ENCODE measurements around the gene KLLN. TPM values are rescaled to one million over a fixed set of nuclear protein-coding genes. Genes with fewer than 3 reads are reported as not detected.

The KLLN gene
- total and polyA plus RNA-seq, 2 of the 13 experiments (the other 11 are each of a cell fraction or from before 2014, with no cell fraction given), result 0.08 to 0.44 TPM

DNA sequence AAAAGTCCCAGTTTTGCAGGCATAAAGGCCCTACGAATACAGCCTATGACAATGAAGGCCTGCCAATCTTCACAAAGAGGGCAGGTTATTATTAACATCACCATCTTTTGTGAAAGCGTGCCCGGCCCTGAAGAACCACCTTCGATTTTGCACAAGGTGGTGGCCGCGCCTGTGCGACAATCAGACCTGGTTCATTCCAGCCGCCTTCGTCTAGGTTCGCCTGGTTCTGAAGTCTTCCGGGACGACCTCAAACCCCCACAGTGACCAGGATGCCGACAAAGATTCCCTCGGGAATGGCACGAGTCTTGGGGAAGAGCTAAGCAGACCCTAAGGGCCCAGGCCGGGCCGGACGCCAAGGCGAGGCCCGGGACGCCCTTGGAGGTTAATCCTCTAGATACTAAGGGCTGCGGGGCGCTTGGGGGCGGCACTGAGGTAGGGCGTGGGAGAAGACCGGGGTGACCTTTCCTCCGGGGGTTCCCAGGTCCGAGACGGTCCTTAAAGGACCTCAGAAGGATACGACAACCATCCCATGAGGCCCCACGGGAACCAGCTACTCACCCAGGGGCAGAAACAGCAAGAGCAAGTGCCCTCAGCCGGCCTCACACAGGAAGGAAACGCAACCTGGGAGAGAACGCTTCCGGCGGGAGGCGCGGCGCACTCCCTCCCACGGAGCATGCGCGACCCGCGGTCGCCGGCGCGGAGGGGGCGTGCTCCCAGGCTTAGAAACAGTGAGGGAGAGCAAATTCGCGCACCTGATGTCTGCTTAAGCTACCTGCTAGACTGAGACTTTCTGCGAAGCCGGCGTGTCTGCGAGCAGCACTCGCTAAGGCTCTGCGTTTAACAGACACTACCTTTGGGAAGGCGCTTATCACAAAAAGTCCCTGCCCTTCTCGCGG, 45.5 kb downstream of the KLLN start, which contains the start of gene ATAD1 (continued):
- no peak for TF ChIP-seq NCOR1 (IDR thresholded peaks at IDR 0.05; ENCODE audit: borderline replicate concordance, low read length)
- no peak for TF ChIP-seq SIX4 (CRISPR knock-in tag; IDR thresholded peaks at IDR 0.05)
- TF ChIP-seq SP140L (CRISPR knock-in tag; IDR thresholded peaks at IDR 0.05; ENCODE audit: borderline replicate concordance), result no peak
- no peak for TF ChIP-seq ZNF747 (CRISPR knock-in tag; IDR thresholded peaks at IDR 0.05; ENCODE audit: borderline replicate concordance)
- TF ChIP-seq, protein P1, sequence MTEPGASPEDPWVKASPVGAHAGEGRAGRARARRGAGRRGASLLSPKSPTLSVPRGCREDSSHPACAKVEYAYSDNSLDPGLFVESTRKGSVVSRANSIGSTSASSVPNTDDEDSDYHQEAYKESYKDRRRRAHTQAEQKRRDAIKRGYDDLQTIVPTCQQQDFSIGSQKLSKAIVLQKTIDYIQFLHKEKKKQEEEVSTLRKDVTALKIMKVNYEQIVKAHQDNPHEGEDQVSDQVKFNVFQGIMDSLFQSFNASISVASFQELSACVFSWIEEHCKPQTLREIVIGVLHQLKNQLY (CRISPR knock-in tag; IDR thresholded peaks at IDR 0.05), result no peak
- TF ChIP-seq ZNF83 (CRISPR knock-in tag; IDR thresholded peaks at IDR 0.05; ENCODE audit: borderline replicate concordance), result no peak; the same call in 1 of the 2 replicates
- TF ChIP-seq, protein P2, sequence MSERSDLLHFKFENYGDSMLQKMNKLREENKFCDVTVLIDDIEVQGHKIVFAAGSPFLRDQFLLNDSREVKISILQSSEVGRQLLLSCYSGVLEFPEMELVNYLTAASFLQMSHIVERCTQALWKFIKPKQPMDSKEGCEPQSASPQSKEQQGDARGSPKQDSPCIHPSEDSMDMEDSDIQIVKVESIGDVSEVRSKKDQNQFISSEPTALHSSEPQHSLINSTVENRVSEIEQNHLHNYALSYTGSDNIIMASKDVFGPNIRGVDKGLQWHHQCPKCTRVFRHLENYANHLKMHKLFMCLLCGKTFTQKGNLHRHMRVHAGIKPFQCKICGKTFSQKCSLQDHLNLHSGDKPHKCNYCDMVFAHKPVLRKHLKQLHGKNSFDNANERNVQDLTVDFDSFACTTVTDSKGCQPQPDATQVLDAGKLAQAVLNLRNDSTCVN (CRISPR knock-in tag; IDR thresholded peaks at IDR 0.05; ENCODE audit: borderline replicate concordance), result no peak
- TF ChIP-seq, protein P3, sequence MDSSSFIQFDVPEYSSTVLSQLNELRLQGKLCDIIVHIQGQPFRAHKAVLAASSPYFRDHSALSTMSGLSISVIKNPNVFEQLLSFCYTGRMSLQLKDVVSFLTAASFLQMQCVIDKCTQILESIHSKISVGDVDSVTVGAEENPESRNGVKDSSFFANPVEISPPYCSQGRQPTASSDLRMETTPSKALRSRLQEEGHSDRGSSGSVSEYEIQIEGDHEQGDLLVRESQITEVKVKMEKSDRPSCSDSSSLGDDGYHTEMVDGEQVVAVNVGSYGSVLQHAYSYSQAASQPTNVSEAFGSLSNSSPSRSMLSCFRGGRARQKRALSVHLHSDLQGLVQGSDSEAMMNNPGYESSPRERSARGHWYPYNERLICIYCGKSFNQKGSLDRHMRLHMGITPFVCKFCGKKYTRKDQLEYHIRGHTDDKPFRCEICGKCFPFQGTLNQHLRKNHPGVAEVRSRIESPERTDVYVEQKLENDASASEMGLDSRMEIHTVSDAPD (CRISPR knock-in tag; IDR thresholded peaks at IDR 0.05), result 0 out of 2 replicates have a peak, but pooled peaks have one; percentile 6
- TF ChIP-seq CENPX (CRISPR knock-in tag; IDR thresholded peaks at IDR 0.05), result no peak
- no peak for TF ChIP-seq BCL6 (CRISPR knock-in tag; IDR thresholded peaks at IDR 0.05)
- TF ChIP-seq RBM39 (IDR thresholded peaks at IDR 0.05; ENCODE audit: low read depth, low read length, poor library complexity, severe bottlenecking), result peak; percentile 72
- TF ChIP-seq ZNF367 (CRISPR knock-in tag; IDR thresholded peaks at IDR 0.05; ENCODE audit: borderline replicate concordance), result no peak
- TF ChIP-seq SOX13 (IDR thresholded peaks at IDR 0.05), result no peak
- TF ChIP-seq SOX13 (CRISPR knock-in tag; conservative IDR thresholded peaks at IDR 0.05 in 1 of 2, IDR thresholded peaks at IDR 0.05 in 1 of 2), result no peak
- TF ChIP-seq TCF7L2 (IDR thresholded peaks at IDR 0.05; ENCODE audit: low read depth, low read length), result no peak
- no peak; the same call in 1 of the 2 replicates for TF ChIP-seq SALL2 (CRISPR knock-in tag; IDR thresholded peaks at IDR 0.05)
- no peak for TF ChIP-seq ZNF589 (CRISPR knock-in tag; conservative IDR thresholded peaks at IDR 0.05)
- no peak for TF ChIP-seq ZNF878 (CRISPR knock-in tag; IDR thresholded peaks at IDR 0.05)
- peak; percentile 36; the same call in 1 of the 2 replicates for TF ChIP-seq ZNF567 (CRISPR knock-in tag; IDR thresholded peaks at IDR 0.05; ENCODE audit: borderline replicate concordance)
- no peak for TF ChIP-seq ZMAT3 (CRISPR knock-in tag; conservative IDR thresholded peaks at IDR 0.05)
- TF ChIP-seq PPARG (CRISPR knock-in tag; conservative IDR thresholded peaks at IDR 0.05), result 0 out of 2 replicates have a peak, but pooled peaks have one; percentile 10
- no peak for TF ChIP-seq MAF1 (CRISPR knock-in tag; IDR thresholded peaks at IDR 0.05; ENCODE audit: borderline replicate concordance)
- TF ChIP-seq TBX2 (CRISPR knock-in tag; IDR thresholded peaks at IDR 0.05; ENCODE audit: borderline replicate concordance), result peak; percentile 57; the same call in 1 of the 2 replicates
- TF ChIP-seq ZNF543 (CRISPR knock-in tag; IDR thresholded peaks at IDR 0.05), result no peak
- TF ChIP-seq AGO2 (optimal IDR thresholded peaks at IDR 0.05; ENCODE audit: low read depth, low read length), result no peak
- no peak for TF ChIP-seq TOPORS (CRISPR knock-in tag; IDR thresholded peaks at IDR 0.05)

Data from HepG2 (cell line).